A549 (cell line): ENCODE data around the gene PLOD2. TPM values are rescaled to one million over a fixed set of nuclear protein-coding genes. Genes with fewer than 3 reads are reported as not detected.

Source experiments
- ATAC-seq, 2 experiments: fragments of 200-7000 bp in 1 of 2; fragments of >200 bp in 1 of 2; cut with Nextera tagmentation in 1 of 2; cut with Tn5 transposase in 1 of 2; 3 replicates each; pipeline versions ENCODE4 v1.8.0 to v1.9.1; 2018 to 2020; ENCODE audit warnings: mild to moderate bottlenecking in 1 of 2, moderate library complexity in 1 of 2
- CTCF ChIA-PET: fragments of 300-600 bp; sonication (Branson Sonifier 250); formaldehyde crosslinking; extraction: SDS; loops from one replicate; lab custom pipeline; 2021; ENCODE audit warnings: antibody characterized with exemption, inconsistent platforms; lab: Yijun Ruan, JAX
- POLR2A ChIA-PET: fragments of 350-600 bp; formaldehyde crosslinking; extraction: SDS; loops from one replicate; lab custom pipeline; 2021; ENCODE audit warnings: antibody characterized with exemption, inconsistent platforms; lab: Yijun Ruan, JAX
- DNase-seq, 2 experiments: peaks; one replicate each; pipeline versions ENCODE4 v3.0.0 to v3.0.0-alpha.2; 2011 to 2016; ENCODE audit warnings: low read depth in 1 of 2, low spot score in 1 of 2
- FAIRE-seq: peaks from 2 replicates; lab custom pipeline; 2011; peaks lifted over from hg19 to GRCh38; lab: Jason Lieb, UNC
- H3K27ac ChIP-seq, 2 experiments: fragments of >200 bp; sonication (Bioruptor Twin); formaldehyde crosslinking; 3 replicates each; pipeline ENCODE4 v1.5.1; 2016 to 2017
- H3K4me1 ChIP-seq: fragments of >200 bp; sonication (Bioruptor Twin); formaldehyde crosslinking; 3 replicates; pipeline ENCODE4 v1.6.1; 2016
- H3K4me2 ChIP-seq: fragments of >200 bp; sonication (Bioruptor Twin); formaldehyde crosslinking; 3 replicates; pipeline ENCODE4 v1.6.1; 2016
- H3K4me3 ChIP-seq: fragments of >200 bp; sonication (Bioruptor Twin); formaldehyde crosslinking; 3 replicates; pipeline ENCODE4 v1.5.1; 2016
- H3K9me3 ChIP-seq: fragments of >200 bp; sonication (Bioruptor Twin); formaldehyde crosslinking; 3 replicates; pipeline ENCODE4 v1.6.1; 2016
- BCL3 ChIP-seq: fragments of >200 bp; sonication (Bioruptor Twin); formaldehyde crosslinking; IDR thresholded peaks from 3 replicates; pipeline ENCODE4 v1.6.1; 2016
- CBX8 ChIP-seq: fragments of 200-600 bp; sonication (generic); IDR thresholded peaks from 2 replicates; pipeline ENCODE4 v1.6.1; 2016
- CEBPB ChIP-seq, 2 experiments: fragments of >200 bp in 1 of 2; sonication (Bioruptor Twin) in 1 of 2; formaldehyde crosslinking in 1 of 2; IDR thresholded peaks; 2 replicates each; pipeline ENCODE4 v1.6.1; 2012 to 2016
- EHMT2 ChIP-seq: fragments of 200-600 bp; sonication (generic); IDR thresholded peaks from 2 replicates; pipeline ENCODE4 v1.6.1; 2016; ENCODE audit warnings: antibody characterized with exemption, low read depth, mild to moderate bottlenecking, moderate library complexity
- ELK1 ChIP-seq: fragments of 150-350 bp; IDR thresholded peaks from 2 replicates; pipeline ENCODE4 v1.6.1; 2014; ENCODE audit warnings: low read depth, mild to moderate bottlenecking, low read length
- EP300 ChIP-seq, 2 experiments: fragments of >200 bp; sonication (Bioruptor Twin); formaldehyde crosslinking; IDR thresholded peaks; 2 replicates in 1 of 2; 3 replicates in 1 of 2; pipeline ENCODE4 v1.6.1; 2016 to 2017
- FOSL2 ChIP-seq, 2 experiments: fragments of 450-650 bp in 1 of 2; fragments of >200 bp in 1 of 2; sonication (Bioruptor Twin) in 1 of 2; formaldehyde crosslinking; IDR thresholded peaks; 2 replicates each; pipeline versions ENCODE4 v1.5.0 to v1.6.1; 2016 to 2020; ENCODE audit warnings: mild to moderate bottlenecking in 1 of 2, moderate library complexity in 1 of 2
- FOXS1 ChIP-seq: fragments of 250-450 bp; sonication (Bioruptor Pico); IDR thresholded peaks from 2 replicates; pipeline ENCODE4 v1.5.0; 2020; ENCODE audit warnings: mild to moderate bottlenecking, moderate library complexity
- GATA3 ChIP-seq: IDR thresholded peaks from 2 replicates; pipeline ENCODE4 v1.6.1; 2012; ENCODE audit warnings: borderline replicate concordance
- HDAC2 ChIP-seq: fragments of 200-600 bp; sonication (generic); IDR thresholded peaks from 2 replicates; pipeline ENCODE4 v1.6.1; 2016
- HEYL ChIP-seq: fragments of 250-450 bp; sonication (Bioruptor Pico); IDR thresholded peaks from 2 replicates; pipeline ENCODE4 v1.8.0; 2021; ENCODE audit warnings: mild to moderate bottlenecking, moderate library complexity
- HMGXB4 ChIP-seq: fragments of 250-450 bp; sonication (Bioruptor Pico); IDR thresholded peaks from 2 replicates; pipeline ENCODE4 v1.5.0; 2021; ENCODE audit warnings: mild to moderate bottlenecking, moderate library complexity, borderline replicate concordance
- HOXA7 ChIP-seq: fragments of 250-450 bp; sonication (Bioruptor Pico); IDR thresholded peaks from 2 replicates; pipeline ENCODE4 v1.5.0; 2020; ENCODE audit warnings: mild to moderate bottlenecking, moderate library complexity
- HOXB13 ChIP-seq: fragments of 250-450 bp; sonication (Bioruptor Pico); IDR thresholded peaks from 2 replicates; pipeline ENCODE4 v1.5.0; 2020; ENCODE audit warnings: low read depth, mild to moderate bottlenecking, moderate library complexity
- JUNB ChIP-seq: fragments of >200 bp; sonication (Bioruptor Twin); formaldehyde crosslinking; IDR thresholded peaks from 2 replicates; pipeline ENCODE4 v1.6.1; 2016
- KDM1A ChIP-seq: fragments of 200-600 bp; sonication (generic); IDR thresholded peaks from 2 replicates; pipeline ENCODE4 v1.6.1; 2016; ENCODE audit warnings: low read depth, mild to moderate bottlenecking
- MAFK ChIP-seq: fragments of 450-650 bp; IDR thresholded peaks from 2 replicates; pipeline ENCODE4 v1.6.1; 2014; ENCODE audit not compliant: partially characterized antibody
- MAX ChIP-seq: IDR thresholded peaks from 2 replicates; pipeline ENCODE4 v1.6.1; 2012
- NPAS2 ChIP-seq: fragments of 250-450 bp; sonication (Bioruptor Pico); IDR thresholded peaks from 2 replicates; pipeline ENCODE4 v1.8.0; 2022; ENCODE audit warnings: mild to moderate bottlenecking, moderate library complexity, borderline replicate concordance
- NR3C1 ChIP-seq: fragments of >200 bp; sonication (Bioruptor Twin); formaldehyde crosslinking; IDR thresholded peaks from 3 replicates; pipeline ENCODE4 v1.6.1; 2017
- PBX3 ChIP-seq: IDR thresholded peaks from 2 replicates; pipeline ENCODE4 v1.6.1; 2012
- RARB ChIP-seq: fragments of 250-450 bp; sonication (Bioruptor Pico); IDR thresholded peaks from 2 replicates; pipeline ENCODE4 v1.8.0; 2021; ENCODE audit warnings: mild to moderate bottlenecking, moderate library complexity
- RFX5 ChIP-seq: fragments of 450-650 bp; IDR thresholded peaks from 2 replicates; pipeline ENCODE4 v1.7.1; 2014; ENCODE audit warnings: antibody characterized with exemption, mild to moderate bottlenecking, moderate library complexity
- USF2 ChIP-seq: fragments of 450-650 bp; IDR thresholded peaks from 2 replicates; pipeline ENCODE4 v1.6.1; 2014; ENCODE audit warnings: antibody characterized with exemption
- ZC3H11A ChIP-seq: fragments of 450-650 bp; IDR thresholded peaks from 2 replicates; pipeline ENCODE4 v1.6.1; 2014; ENCODE audit warnings: antibody characterized with exemption, mild to moderate bottlenecking
- ZNF302 ChIP-seq: fragments of 250-450 bp; sonication (Bioruptor Pico); IDR thresholded peaks from 2 replicates; pipeline ENCODE4 v1.9.0; 2021; ENCODE audit warnings: inconsistent platforms, mild to moderate bottlenecking, moderate library complexity
- WGBS: methylation state at CpG from one replicate; pipeline ENCODE4 v1.1.6; 2017; ENCODE audit errors: missing lambda C conversion rate; 5-methylcytosine and 5-hydroxymethylcytosine counted together
- polyA plus RNA-seq, 4 experiments: library from polyadenylated mRNA; depleted of rRNA in 3 of 4; stranded (reverse); fragments of >200 nt; fragmentation: RNase III in 1 of 4; extraction: RNeasy Plus Mini Kit Qiagen cat#74134 plus additional on column Dnase treatment in 1 of 4; gene quantifications; 2 replicates in 3 of 4; 3 replicates in 1 of 4; pipeline ENCODE4 v1.2.3, GENCODE V29; 2011 to 2017

Gene PLOD2
- polyA plus RNA-seq, 2 of the 4 experiments (the other 2 are of a cell fraction), result 159 to 174 TPM

GRCh38 chr3:146035366-146035765 is 125.6 kb downstream of the PLOD2 start:
- CTCF ChIA-PET, result no interaction called here
- H3K4me1 ChIP-seq, result no peaks in the 10 kb centered on the region
- POLR2A ChIA-PET, result no interaction called here
- 87% methylated on average over 5 of the region's 5 CpGs for WGBS
- H3K4me2 ChIP-seq, result no peak overlapping the region
- no peak for FAIRE-seq
- no peak for DNase-seq
- no peaks in the 10 kb centered on the region; the same call in 2 of the 3 replicates for H3K9me3 ChIP-seq
- no peak for ATAC-seq
- TF ChIP-seq EP300 (IDR thresholded peaks at IDR 0.05), result no peak
- H3K27ac ChIP-seq, result no peak overlapping the region
- H3K4me3 ChIP-seq, result no peak overlapping the region

GRCh38 chr3:146033950-146034349 is 127.0 kb downstream of the PLOD2 start:
- DNase-seq (no peak), ATAC-seq (no peak), FAIRE-seq (no peak)
- peaks cover 6% of the 10 kb centered on the region; the same call in 1 of the 3 replicates for H3K9me3 ChIP-seq
- TF ChIP-seq USF2, result no peak
- TF ChIP-seq CBX8, result no peak
- no peak for TF ChIP-seq HDAC2
- TF ChIP-seq EP300 (IDR thresholded peaks at IDR 0.05), result no peak
- TF ChIP-seq ELK1, result no peak
- no peak for TF ChIP-seq CEBPB (IDR thresholded peaks at IDR 0.05)
- no peak for TF ChIP-seq PBX3
- no peak for TF ChIP-seq NR3C1
- TF ChIP-seq HOXA7 (CRISPR knock-in tag), result no peak
- no peak for TF ChIP-seq FOSL2 (IDR thresholded peaks at IDR 0.05)
- TF ChIP-seq FOSL2 (CRISPR knock-in tag; IDR thresholded peaks at IDR 0.05), result no peak
- TF ChIP-seq GATA3, result no peak
- TF ChIP-seq EHMT2, result no peak
- no peak for TF ChIP-seq RFX5
- TF ChIP-seq RARB (CRISPR knock-in tag), result no peak
- no peak for TF ChIP-seq HMGXB4
- no peak for TF ChIP-seq HEYL (CRISPR knock-in tag)
- TF ChIP-seq ZC3H11A, result no peak
- no peak for TF ChIP-seq NPAS2 (CRISPR knock-in tag)
- no peak for TF ChIP-seq ZNF302 (CRISPR knock-in tag)
- no peak for TF ChIP-seq KDM1A
- POLR2A ChIA-PET, result interaction anchor here (0.6 kb wide), 1 partner anchor 390 kb away, joined by 3 read pairs; no protein-coding TSS in a partner anchor
- H3K4me2 ChIP-seq, result no peak overlapping the region
- H3K4me3 ChIP-seq, result no peak overlapping the region
- no peaks in the 10 kb centered on the region for H3K4me1 ChIP-seq
- CTCF ChIA-PET, result no interaction called here
- H3K27ac ChIP-seq, result no peak overlapping the region

GRCh38 chr3:146026547-146026946 is 134.4 kb downstream of the PLOD2 start:
- POLR2A ChIA-PET, result no interaction called here
- TF ChIP-seq MAX, result no peak
- no peak for TF ChIP-seq NR3C1
- no peak for TF ChIP-seq JUNB
- no peak for TF ChIP-seq RFX5
- no peak for TF ChIP-seq CEBPB (IDR thresholded peaks at IDR 0.05)
- TF ChIP-seq EHMT2, result no peak
- no peak for TF ChIP-seq RARB (CRISPR knock-in tag)
- no peak for TF ChIP-seq FOXS1
- TF ChIP-seq BCL3, result no peak
- TF ChIP-seq HOXB13 (CRISPR knock-in tag), result no peak
- TF ChIP-seq HOXA7 (CRISPR knock-in tag), result no peak
- TF ChIP-seq MAFK, result no peak

More at GRCh38 chr3:146026547-146026946, 134.4 kb downstream of the PLOD2 start:
- H3K4me2 ChIP-seq, result peak overlapping the region; percentile 34; the same call in 2 of the 3 replicates
- CTCF ChIA-PET, result interaction anchor here (1.3 to 1.6 kb wide), 2 partner anchors 12 to 250 kb away, joined by 4 to 5 read pairs; no protein-coding TSS in a partner anchor
- H3K4me3 ChIP-seq, result no peak overlapping the region
- DNase-seq, result no peak
- H3K27ac ChIP-seq, result no peak overlapping the region
- no peak for ATAC-seq
- peaks cover 6% of the 10 kb centered on the region; the same call in 1 of the 3 replicates for H3K9me3 ChIP-seq
- H3K4me1 ChIP-seq, result peaks cover 3% of the 10 kb centered on the region; the same call in 1 of the 3 replicates
- WGBS, result 32% methylated on average over 1 of the region's 1 CpG
- FAIRE-seq, result no peak
